WI38 (cell line): ENCODE data around the gene HERC3.

Experiments used
- H3K4me3 ChIP-seq: 2 replicates; pipeline ENCODE4 v1.5.1; 2011; ENCODE audit warnings: low read depth, mild to moderate bottlenecking, control low read depth, low read length
- TF ChIP-seq, protein P1 (sequence below): IDR thresholded peaks from 2 replicates; pipeline ENCODE4 v1.5.1; 2012; ENCODE audit warnings: low read depth, mild to moderate bottlenecking, control low read depth, low read length

HERC3 gene

GRCh38 chr4:88753658-88754571, 161.6 kb downstream of the HERC3 start:
- no peak overlapping the region for H3K4me3 ChIP-seq
- TF ChIP-seq, protein P1, sequence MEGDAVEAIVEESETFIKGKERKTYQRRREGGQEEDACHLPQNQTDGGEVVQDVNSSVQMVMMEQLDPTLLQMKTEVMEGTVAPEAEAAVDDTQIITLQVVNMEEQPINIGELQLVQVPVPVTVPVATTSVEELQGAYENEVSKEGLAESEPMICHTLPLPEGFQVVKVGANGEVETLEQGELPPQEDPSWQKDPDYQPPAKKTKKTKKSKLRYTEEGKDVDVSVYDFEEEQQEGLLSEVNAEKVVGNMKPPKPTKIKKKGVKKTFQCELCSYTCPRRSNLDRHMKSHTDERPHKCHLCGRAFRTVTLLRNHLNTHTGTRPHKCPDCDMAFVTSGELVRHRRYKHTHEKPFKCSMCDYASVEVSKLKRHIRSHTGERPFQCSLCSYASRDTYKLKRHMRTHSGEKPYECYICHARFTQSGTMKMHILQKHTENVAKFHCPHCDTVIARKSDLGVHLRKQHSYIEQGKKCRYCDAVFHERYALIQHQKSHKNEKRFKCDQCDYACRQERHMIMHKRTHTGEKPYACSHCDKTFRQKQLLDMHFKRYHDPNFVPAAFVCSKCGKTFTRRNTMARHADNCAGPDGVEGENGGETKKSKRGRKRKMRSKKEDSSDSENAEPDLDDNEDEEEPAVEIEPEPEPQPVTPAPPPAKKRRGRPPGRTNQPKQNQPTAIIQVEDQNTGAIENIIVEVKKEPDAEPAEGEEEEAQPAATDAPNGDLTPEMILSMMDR = no peak

DNA sequence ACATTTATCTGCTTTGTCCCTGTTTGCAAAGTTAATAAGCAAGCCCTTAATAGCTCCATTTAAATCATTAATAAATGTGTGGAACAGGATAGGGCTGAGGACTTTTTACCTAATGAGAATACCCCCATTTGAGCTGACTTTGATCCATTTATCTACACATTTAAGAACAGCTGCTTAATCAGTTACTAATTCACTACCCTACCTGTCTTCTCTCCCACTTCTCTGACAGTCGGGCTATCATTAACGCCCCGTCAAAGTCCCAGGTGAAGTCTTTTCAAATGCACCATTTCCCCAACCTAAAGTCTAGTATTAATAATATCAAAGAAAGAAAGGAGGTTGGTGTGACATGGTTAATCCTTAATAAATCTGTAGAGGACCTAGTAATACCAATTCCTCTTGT, 162.5 kb downstream of the HERC3 start:
- no peak overlapping the region for H3K4me3 ChIP-seq
- TF ChIP-seq, protein P1 = no peak

- TF ChIP-seq, protein P1 = no peak
- no peak overlapping the region for H3K4me3 ChIP-seq
Measured at GRCh38 chr4:88755454-88755853, 163.2 kb downstream of the HERC3 start.

- TF ChIP-seq, protein P1 = no peak
- H3K4me3 ChIP-seq = no peak overlapping the region
Measured at GRCh38 chr4:88756149-88756548, 163.9 kb downstream of the HERC3 start.

GRCh38 chr4:88757067-88757466, 164.8 kb downstream of the HERC3 start:
- TF ChIP-seq, protein P1 = no peak
- no peak overlapping the region for H3K4me3 ChIP-seq

GRCh38 chr4:88757776-88758175, 165.5 kb downstream of the HERC3 start:
- TF ChIP-seq, protein P1 = no peak
- no peak overlapping the region for H3K4me3 ChIP-seq
